H54 (cell line): ENCODE data around the gene NMUR1.

ENCODE experiments used
- DNase-seq: peaks from one replicate; pipeline ENCODE4 v3.0.0; 2011; ENCODE audit warnings: low spot score, mixed read lengths; ENCODE audit not compliant: insufficient read length
- FAIRE-seq: peaks from 3 replicates; lab custom pipeline; 2011; peaks lifted over from hg19 to GRCh38; lab: Jason Lieb, UNC
- POLR2A ChIP-seq: IDR thresholded peaks from 2 replicates; pipeline ENCODE4 v1.6.1; 2011; ENCODE audit warnings: low read depth, mild to moderate bottlenecking, low read length

Gene NMUR1

DNA sequence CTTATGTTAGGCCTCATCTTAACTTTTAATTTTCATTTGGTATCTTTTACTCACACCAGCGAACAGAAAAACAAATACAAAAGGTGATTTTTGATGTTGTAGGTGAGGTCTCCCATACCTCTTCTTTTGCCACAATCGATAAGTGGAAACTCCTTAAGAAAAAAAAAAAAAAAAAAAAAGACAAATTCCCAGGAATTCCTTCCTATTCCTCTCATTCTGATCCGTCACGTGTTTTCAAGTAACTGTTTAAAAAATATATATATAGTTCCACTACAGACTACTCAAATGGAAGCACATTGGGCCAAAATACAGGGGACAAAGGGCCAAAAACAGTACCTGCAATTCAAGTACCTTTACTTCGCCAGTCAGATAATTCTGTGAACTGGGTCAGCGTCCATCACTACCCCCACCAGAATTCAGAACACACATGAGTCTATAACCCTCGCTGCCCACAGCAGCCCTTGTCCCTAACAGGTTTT is 16.5 kb downstream of the NMUR1 start:
- DNase-seq: no peak
- FAIRE-seq: no peak
- no peak for TF ChIP-seq POLR2A

DNA sequence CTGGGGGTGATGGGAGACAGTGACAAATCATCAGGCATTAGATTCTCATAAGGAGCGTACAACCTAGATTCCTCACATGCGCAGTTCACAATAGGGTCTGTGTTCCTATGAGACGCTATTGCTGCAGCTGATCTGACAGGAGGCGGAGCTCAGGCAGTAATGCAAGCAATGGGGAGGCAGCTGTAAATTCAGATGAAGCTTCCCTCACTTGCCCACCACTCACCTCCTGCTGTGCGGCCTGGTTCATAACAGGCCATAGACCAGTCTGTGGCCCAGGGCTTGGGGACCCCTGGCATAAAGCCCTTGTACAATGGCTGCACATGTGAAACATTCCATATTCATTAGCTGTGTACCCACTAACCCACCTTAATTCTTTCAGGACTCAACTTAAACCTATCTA is 18.0 kb downstream of the NMUR1 start:
- FAIRE-seq (no peak), DNase-seq (no peak)
- TF ChIP-seq POLR2A: no peak

DNA sequence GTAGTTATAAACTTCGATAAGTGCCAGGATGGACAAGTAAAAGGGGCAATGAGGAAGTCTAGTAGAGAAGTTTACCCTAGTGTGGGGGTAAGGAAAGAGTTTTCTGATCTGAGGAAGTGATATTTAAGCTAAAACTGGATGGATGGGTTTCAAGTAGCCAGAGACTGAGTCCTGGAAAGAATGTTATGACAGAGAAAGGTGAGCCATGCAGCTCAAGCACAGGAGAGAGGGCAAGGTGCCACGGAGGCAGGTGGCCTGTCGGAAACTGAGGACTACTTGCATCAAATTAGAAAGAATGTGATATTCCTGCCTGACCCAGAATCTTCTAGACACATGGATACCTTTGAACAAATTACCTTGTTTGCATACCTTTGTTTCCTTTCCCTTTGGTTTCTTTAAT is 26.5 kb downstream of the NMUR1 start:
- DNase-seq: no peak
- no peak for TF ChIP-seq POLR2A
- no peak for FAIRE-seq

DNA sequence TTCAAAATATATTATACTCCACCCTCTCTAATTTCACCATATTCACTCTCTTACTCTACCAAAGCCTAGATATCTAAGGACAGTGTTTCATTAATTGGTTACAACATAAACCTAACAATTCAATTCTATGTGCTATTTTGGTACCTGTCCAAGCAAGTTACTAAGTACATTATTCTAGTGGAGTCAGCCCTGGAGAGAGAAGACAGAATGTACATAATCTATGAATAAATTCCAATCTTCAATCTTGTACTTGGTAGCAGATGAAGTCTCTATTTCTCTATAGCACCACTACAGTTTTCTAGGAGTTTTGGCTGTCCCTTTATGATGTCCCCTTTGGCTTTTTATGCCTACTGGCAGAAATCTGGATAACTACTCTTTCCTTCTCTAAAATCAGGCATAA is 27.6 kb downstream of the NMUR1 start:
- no peak for TF ChIP-seq POLR2A
- FAIRE-seq: no peak
- no peak for DNase-seq

DNA sequence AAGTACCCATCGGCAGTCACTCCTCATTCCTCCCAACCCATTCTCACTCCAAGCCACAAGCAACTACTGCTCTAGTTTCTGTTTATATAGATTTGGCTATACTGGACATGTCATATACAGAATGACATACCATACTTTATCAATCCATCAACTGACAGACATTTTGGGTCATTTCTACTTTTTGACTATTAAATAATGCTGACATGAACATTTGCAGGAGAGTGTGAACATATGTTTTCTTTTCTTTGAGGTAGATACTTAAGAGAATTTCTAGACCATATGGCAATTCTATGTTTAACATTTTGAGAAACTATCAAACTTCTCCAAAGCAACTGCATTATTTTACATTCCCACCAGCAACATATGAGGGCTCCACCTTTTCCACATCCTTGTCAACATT is 32.6 kb downstream of the NMUR1 start:
- no peak for DNase-seq
- no peak for FAIRE-seq
- no peak for TF ChIP-seq POLR2A

DNA sequence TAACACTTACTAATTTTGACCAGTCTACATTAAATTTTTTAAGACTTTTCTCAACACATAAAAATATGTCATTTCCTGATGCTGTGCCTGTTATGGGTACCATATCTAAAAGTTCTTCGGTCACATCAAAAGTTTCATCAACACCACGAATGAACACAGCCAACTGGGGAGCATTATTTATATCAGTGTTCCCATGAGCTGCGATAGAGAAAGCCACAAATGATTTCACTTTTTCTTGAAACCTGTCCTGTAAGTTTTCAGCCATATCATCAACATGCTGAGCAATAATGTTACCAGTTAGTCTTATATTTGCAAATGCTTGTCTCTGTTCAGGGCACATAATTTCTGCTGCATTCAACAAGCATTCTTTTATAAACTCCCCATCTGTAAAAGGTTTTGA is 35.6 kb downstream of the NMUR1 start:
- no peak for DNase-seq
- no peak for TF ChIP-seq POLR2A
- FAIRE-seq: no peak

DNA sequence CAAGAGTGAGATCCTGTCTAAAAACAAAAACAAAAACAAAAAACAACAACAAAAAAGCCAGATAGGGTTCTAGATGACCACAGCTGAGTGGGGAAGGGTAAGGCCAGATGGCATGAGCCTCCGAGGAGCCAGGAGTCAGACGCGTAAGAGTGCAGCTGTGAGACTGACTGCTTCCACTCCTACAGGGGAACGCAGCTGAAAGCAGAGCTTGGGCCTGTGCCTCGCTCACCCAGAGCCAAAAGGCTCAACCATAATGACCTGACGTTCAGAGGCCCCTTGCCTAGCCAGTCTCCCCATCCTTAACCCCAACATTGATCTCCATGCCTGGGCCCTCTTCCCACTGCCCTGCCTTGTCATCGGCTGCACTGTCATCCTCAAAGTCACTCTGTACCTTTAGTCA is 39.4 kb downstream of the NMUR1 start:
- DNase-seq (no peak), FAIRE-seq (no peak)
- TF ChIP-seq POLR2A: no peak

DNA sequence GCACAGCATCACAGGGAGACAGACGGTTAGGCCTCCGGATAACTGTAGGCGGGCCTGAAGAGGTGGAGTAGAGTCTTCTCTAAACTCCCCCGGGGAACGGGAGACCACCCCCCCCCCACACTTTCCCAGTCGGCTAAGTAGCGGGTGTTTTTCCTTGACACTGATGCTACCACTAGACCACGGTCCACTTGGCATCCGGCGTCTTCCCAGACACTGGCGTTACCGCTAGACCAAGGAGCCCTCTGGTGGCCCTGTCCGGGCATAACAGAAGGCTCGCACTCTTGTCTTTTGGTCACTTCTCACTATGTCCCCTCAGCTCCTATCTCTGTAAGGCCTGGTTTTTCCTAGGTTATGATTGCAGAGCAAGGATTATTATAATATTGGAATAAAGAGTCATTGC is 40.3 kb downstream of the NMUR1 start:
- DNase-seq: no peak
- no peak for TF ChIP-seq POLR2A

DNA sequence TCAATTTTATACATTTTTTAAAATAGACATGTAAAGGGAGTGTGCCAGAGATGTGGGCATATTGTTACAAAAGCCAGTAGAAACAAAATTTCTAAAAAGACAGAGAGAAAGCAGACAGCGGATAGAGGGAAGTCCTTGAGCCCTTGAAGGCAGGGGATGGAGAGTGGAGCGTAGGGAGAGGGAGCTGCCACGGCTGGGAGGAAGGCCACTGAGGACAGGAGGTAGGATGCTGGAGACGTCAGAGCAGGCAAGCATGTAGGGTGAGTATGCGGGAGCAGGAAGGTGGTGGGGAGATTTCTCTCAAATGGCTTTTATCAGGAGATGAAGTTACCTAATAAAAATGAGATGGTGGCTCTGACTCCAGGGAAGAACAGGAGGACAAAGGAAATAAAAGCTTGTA is 41.9 kb downstream of the NMUR1 start:
- DNase-seq (no peak), FAIRE-seq (no peak)
- TF ChIP-seq POLR2A: no peak

More for the DNA sequence above, 40.3 kb downstream of the NMUR1 start:
- FAIRE-seq: no peak

DNA sequence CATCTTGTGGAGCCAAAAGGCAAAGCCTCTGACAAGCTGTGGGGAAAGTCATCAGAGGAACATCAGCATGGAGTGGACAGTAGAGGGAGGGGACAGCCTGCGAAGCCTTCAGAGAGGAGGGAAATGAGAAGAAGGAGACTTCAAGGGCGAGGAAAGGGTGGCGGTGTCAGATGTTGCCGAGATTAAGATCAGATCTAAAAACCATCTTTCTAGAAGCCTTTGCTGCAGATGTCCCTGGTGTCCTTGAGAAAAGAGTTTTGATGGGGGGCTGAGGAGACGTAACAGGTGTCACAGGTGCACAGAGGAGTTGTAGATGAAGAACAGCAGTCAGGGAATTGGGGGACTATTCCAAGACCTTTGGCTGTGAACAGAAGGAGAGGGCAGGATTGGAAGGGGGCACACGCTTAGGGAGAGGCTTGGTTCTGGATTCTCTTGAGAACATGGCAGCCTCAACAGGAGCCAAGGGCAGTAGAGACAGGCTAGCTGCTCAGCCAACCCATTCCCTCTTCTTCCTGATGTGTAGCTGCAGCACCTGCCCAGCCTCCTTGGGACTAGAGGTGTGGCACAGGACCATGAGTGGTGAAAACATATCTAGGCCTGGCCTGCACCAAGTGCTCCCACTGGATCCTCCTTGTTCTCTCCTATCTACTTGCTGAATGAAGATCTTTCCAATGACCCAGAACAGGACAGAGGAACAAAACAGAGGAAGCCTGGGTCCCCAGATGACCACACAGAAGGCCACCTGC is 43.2 kb downstream of the NMUR1 start:
- DNase-seq (no peak), FAIRE-seq (no peak)
- no peak for TF ChIP-seq POLR2A

DNA sequence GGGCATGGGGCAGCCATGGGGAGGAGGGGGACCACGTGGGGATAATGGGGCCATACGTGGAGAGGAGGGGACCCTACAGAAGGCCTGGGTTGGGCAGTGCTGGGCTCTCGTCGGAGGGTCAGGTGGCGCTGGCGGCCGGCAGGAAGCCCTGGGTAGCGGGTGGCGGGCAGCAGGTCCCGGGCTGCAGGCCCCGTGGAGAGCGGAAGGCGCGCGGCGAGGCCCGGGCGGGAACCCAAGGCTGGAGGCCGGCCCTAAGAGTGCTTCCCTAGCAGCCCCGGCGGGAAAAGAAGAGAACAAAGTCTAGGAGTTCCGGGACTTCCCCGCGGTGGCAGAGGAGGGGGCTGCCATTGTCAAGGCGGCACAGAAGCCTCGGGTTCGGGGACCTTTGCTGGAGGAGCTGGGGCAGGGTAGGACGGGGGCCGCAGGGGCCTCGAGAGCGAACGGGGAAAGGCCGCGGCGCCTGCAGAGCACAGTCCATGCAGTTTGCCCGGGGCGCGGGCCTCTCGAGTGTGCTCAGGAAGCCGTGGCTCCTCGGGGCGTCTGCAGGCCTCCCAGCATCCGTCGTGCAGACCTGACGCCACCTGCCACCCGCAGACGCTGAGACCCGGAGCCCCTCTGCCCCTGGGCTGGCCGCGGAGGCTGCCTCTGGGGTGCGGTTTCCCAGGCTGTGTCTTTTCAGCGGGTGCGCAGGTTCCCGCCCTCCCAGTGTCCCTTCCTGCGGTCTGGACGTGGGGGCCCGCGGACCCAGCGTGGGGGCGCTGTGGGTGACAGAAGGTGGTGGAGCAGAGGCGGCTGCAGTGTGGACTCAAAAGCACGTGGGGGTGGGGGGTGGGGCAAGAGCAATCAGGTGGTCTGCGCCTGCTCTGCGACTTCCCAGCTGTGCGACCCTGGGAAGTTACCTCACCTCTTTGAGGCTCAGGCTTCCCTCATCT is 46.6 kb downstream of the NMUR1 start:
- TF ChIP-seq POLR2A: no peak
- no peak for FAIRE-seq
- DNase-seq: no peak

DNA sequence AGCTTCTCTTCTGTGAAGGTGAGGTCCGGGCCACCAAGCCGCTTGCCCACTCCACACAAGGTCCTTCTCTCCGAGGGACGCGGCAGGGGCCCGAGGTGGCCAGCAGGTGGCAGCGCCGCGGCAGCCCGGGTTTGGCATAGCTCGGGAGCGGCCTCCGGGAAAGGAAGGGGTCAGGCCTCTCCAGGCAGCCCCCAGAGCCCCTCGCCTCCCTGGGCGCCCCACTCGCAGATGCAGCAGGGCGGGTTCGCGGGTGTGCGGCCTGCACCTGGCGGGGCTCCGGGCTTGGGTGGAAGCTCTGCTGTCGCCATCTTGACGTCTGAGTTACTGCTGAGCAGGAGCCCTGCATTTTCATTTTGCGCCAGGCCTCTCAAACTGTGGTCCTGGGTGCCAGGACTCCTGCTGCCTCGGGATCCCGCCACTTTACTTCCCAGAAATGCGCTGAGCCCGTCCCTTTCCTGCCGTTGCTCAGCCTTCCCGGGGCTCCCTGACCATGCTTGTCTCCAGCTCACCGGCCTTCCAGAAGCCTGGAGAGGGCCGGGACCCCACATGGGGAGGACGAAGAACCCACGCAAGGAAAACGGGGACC is 47.3 kb downstream of the NMUR1 start:
- no peak for FAIRE-seq
- DNase-seq: peak; percentile 68
- no peak for TF ChIP-seq POLR2A

DNA sequence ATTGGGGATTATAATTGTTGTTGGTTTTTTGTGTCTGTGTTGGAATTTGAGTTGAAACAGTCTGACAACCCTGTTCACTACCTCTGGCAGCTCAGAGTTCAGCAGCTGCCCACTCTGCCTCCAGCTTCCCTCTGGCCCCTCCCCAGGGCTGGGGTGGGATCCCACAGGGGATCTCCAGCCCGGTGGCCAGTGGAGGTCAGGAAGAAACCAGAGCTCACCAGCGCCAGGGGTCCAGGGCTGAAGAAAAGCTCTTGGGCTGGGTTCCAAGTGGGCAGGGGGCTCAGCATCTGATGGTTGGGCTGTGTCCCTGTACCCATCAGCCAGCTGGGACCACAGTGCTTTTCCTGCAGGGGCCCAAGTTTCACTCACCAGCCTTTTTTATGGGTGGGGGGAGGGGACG is 49.5 kb downstream of the NMUR1 start:
- no peak for FAIRE-seq
- no peak for DNase-seq
- TF ChIP-seq POLR2A: no peak

DNA sequence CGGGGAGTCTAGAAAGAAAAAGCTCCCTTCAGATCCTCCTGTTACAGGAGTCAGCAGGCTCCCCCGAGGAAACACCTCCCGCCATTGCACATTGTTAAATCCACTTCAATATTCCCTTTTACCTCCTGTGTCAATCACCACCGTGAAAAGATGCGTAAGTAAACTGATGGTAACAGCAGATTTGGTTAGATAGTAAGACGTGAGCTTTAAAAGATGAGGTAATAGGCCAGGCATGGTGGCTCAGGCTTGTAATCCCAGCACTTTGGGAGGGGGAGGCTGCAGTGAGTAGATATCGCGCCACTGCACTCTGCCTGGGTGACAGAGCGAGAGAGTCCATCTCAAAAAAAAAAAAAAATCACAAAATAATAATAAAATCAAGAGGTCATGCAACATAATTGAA is 50.8 kb downstream of the NMUR1 start:
- no peak for TF ChIP-seq POLR2A
- no peak for FAIRE-seq
- no peak for DNase-seq

DNA sequence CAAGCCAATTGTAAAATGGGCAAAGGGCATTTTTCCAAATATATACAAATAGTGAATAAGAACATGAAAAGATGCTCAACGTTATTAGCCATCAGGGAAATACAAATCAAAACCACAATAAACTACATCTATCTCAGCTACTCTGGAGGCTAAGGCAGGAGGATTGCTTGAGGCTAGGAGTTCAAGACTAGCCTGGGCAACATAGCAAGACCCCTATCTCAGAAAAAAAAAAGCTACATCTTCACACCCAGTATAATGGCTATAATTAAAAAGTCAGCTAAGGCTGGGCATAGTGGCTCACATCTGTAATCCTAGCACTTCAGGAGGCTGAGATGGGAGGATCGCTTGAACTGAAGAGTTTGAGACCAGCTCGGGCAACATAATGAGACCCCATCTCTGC is 53.3 kb downstream of the NMUR1 start:
- DNase-seq (no peak), FAIRE-seq (no peak)
- no peak for TF ChIP-seq POLR2A
